ENCODE measurements around the gene TM7SF3.
A peak's percentile ranks its signal among the peaks of the same experiment; 100 is the strongest.
"Not testable (repeated sequence)": the region's sequence is repeated elsewhere in the genome, so short reads cannot be mapped to it uniquely, and the experiment has no call there.

The TM7SF3 gene

GRCh38 chr12:27048822-27049752 lies 34.9 kb upstream of the TM7SF3 start:
- H3K9me3 ChIP-seq (ENCODE audit: low read depth, low read length): no peaks in the 10 kb centered on the region
- DNase-seq (ENCODE audit: low read depth, low spot score): peak; percentile 20
- no peak overlapping the region for H3K4me3 ChIP-seq
- H3K27ac ChIP-seq: peak overlapping the region; percentile 33; the same call in 1 of the 2 replicates
- H3K36me3 ChIP-seq (ENCODE audit: insufficient read depth, low read length): no peaks in the 10 kb centered on the region
- TF ChIP-seq FOXP2 (optimal IDR thresholded peaks at IDR 0.05; ENCODE audit: control extremely low read depth, extremely low read length, insufficient read depth) (no peak), EZH2 (IDR thresholded peaks at IDR 0.05) (no peak), POLR2AphosphoS5 (IDR thresholded peaks at IDR 0.05; ENCODE audit: borderline replicate concordance, low read depth, low read length) (no peak)
- H3K9ac ChIP-seq (ENCODE audit: insufficient read length): no peak overlapping the region

GRCh38 chr12:27042018-27042417 lies 27.8 kb upstream of the TM7SF3 start:
- H3K27ac ChIP-seq; H3K9ac ChIP-seq (ENCODE audit: insufficient read length); DNase-seq (ENCODE audit: low read depth, low spot score); H3K36me3 ChIP-seq (ENCODE audit: insufficient read depth, low read length); H3K9me3 ChIP-seq (ENCODE audit: low read depth, low read length); H3K4me3 ChIP-seq: not testable (repeated sequence)

- not testable (repeated sequence) for DNase-seq (ENCODE audit: low read depth, low spot score); H3K9ac ChIP-seq (ENCODE audit: insufficient read length); H3K9me3 ChIP-seq (ENCODE audit: low read depth, low read length); H3K36me3 ChIP-seq (ENCODE audit: insufficient read depth, low read length); H3K4me3 ChIP-seq; H3K27ac ChIP-seq
These were observed 26.5 kb upstream of the TM7SF3 start for GRCh38 chr12:27040637-27041036.

GRCh38 chr12:27034607-27035293 lies 20.6 kb upstream of the TM7SF3 start:
- DNase-seq (ENCODE audit: low read depth, low spot score): no peak
- Histone ChIP-seq H3K27ac (no peak overlapping the region), H3K4me3 (no peak overlapping the region), H3K9ac (ENCODE audit: insufficient read length) (no peak overlapping the region), H3K36me3 (ENCODE audit: insufficient read depth, low read length) (peaks cover 24% of the 10 kb centered on the region), H3K9me3 (ENCODE audit: low read depth, low read length) (no peaks in the 10 kb centered on the region)
- TF ChIP-seq FOXP2 (optimal IDR thresholded peaks at IDR 0.05; ENCODE audit: control extremely low read depth, extremely low read length, insufficient read depth): no peak
- no peak for TF ChIP-seq EZH2 (IDR thresholded peaks at IDR 0.05)
- no peak for TF ChIP-seq POLR2AphosphoS5 (IDR thresholded peaks at IDR 0.05; ENCODE audit: borderline replicate concordance, low read depth, low read length)

GRCh38 chr12:27032679-27033078 lies 18.5 kb upstream of the TM7SF3 start:
- no peak overlapping the region for H3K4me3 ChIP-seq
- no peak for DNase-seq (ENCODE audit: low read depth, low spot score)
- no peak overlapping the region for H3K27ac ChIP-seq
- H3K9me3 ChIP-seq (ENCODE audit: low read depth, low read length): no peaks in the 10 kb centered on the region
- peaks cover 44% of the 10 kb centered on the region for H3K36me3 ChIP-seq (ENCODE audit: insufficient read depth, low read length)
- TF ChIP-seq EZH2 (IDR thresholded peaks at IDR 0.05) (no peak), POLR2AphosphoS5 (IDR thresholded peaks at IDR 0.05; ENCODE audit: borderline replicate concordance, low read depth, low read length) (no peak), FOXP2 (optimal IDR thresholded peaks at IDR 0.05; ENCODE audit: control extremely low read depth, extremely low read length, insufficient read depth) (no peak)
- H3K9ac ChIP-seq (ENCODE audit: insufficient read length): no peak overlapping the region

GRCh38 chr12:27031531-27031930 lies 17.3 kb upstream of the TM7SF3 start:
- peaks cover 44% of the 10 kb centered on the region for H3K36me3 ChIP-seq (ENCODE audit: insufficient read depth, low read length)
- H3K4me3 ChIP-seq: no peak overlapping the region
- no peak for TF ChIP-seq EZH2 (IDR thresholded peaks at IDR 0.05)
- no peak for TF ChIP-seq FOXP2 (optimal IDR thresholded peaks at IDR 0.05; ENCODE audit: control extremely low read depth, extremely low read length, insufficient read depth)
- no peak for TF ChIP-seq POLR2AphosphoS5 (IDR thresholded peaks at IDR 0.05; ENCODE audit: borderline replicate concordance, low read depth, low read length)
- no peak overlapping the region for H3K27ac ChIP-seq
- H3K9me3 ChIP-seq (ENCODE audit: low read depth, low read length): no peaks in the 10 kb centered on the region
- DNase-seq (ENCODE audit: low read depth, low spot score): no peak
- H3K9ac ChIP-seq (ENCODE audit: insufficient read length): no peak overlapping the region

GRCh38 chr12:27026257-27026656 lies 12.1 kb upstream of the TM7SF3 start:
- DNase-seq (ENCODE audit: low read depth, low spot score): no peak
- no peak overlapping the region for H3K9ac ChIP-seq (ENCODE audit: insufficient read length)
- H3K36me3 ChIP-seq (ENCODE audit: insufficient read depth, low read length): peaks cover 33% of the 10 kb centered on the region
- TF ChIP-seq FOXP2 (optimal IDR thresholded peaks at IDR 0.05; ENCODE audit: control extremely low read depth, extremely low read length, insufficient read depth) (no peak), POLR2AphosphoS5 (IDR thresholded peaks at IDR 0.05; ENCODE audit: borderline replicate concordance, low read depth, low read length) (no peak), EZH2 (IDR thresholded peaks at IDR 0.05) (no peak)
- H3K9me3 ChIP-seq (ENCODE audit: low read depth, low read length): no peaks in the 10 kb centered on the region
- H3K4me3 ChIP-seq: no peak overlapping the region
- H3K27ac ChIP-seq: no peak overlapping the region

GRCh38 chr12:27025116-27025515 lies 10.9 kb upstream of the TM7SF3 start:
- DNase-seq (ENCODE audit: low read depth, low spot score): no peak

More at GRCh38 chr12:27025116-27025515, 10.9 kb upstream of the TM7SF3 start:
- H3K9ac ChIP-seq (ENCODE audit: insufficient read length): no peak overlapping the region
- TF ChIP-seq POLR2AphosphoS5 (IDR thresholded peaks at IDR 0.05; ENCODE audit: borderline replicate concordance, low read depth, low read length) (no peak), EZH2 (IDR thresholded peaks at IDR 0.05) (no peak), FOXP2 (optimal IDR thresholded peaks at IDR 0.05; ENCODE audit: control extremely low read depth, extremely low read length, insufficient read depth) (no peak)
- H3K36me3 ChIP-seq (ENCODE audit: insufficient read depth, low read length): peaks cover 24% of the 10 kb centered on the region
- H3K27ac ChIP-seq: no peak overlapping the region
- H3K4me3 ChIP-seq: no peak overlapping the region
- no peaks in the 10 kb centered on the region for H3K9me3 ChIP-seq (ENCODE audit: low read depth, low read length)

Data from SK-N-MC (cell line).